SK-N-SH treated with all-trans-retinoic acid at 6 μM for 48 hours (cell line): ENCODE data around the gene CTDSP2.

Experiments
- ATAC-seq: fragments of 200-7000 bp; cut with Tn5 transposase; 3 replicates; pipeline ENCODE4 v1.9.1; 2020; ENCODE audit warnings: mild to moderate bottlenecking, moderate library complexity
- ARNTL ChIP-seq: fragments of 450-650 bp; formaldehyde crosslinking; IDR thresholded peaks from 2 replicates; pipeline ENCODE4 v1.5.0; 2020; ENCODE audit warnings: low read depth, mild to moderate bottlenecking, moderate library complexity, borderline replicate concordance
- BACH2 ChIP-seq: fragments of 250-450 bp; sonication (Bioruptor Pico); IDR thresholded peaks from 2 replicates; pipeline ENCODE4 v1.9.0; 2021; ENCODE audit warnings: mild to moderate bottlenecking, borderline replicate concordance
- CREB5 ChIP-seq: fragments of 250-450 bp; sonication (Bioruptor Pico); IDR thresholded peaks from 2 replicates; pipeline ENCODE4 v1.5.1; 2020; ENCODE audit warnings: low read depth, mild to moderate bottlenecking, moderate library complexity
- CSDC2 ChIP-seq: fragments of 250-450 bp; sonication (Bioruptor Pico); IDR thresholded peaks from 2 replicates; pipeline ENCODE4 v1.5.0; 2020; ENCODE audit warnings: mild to moderate bottlenecking, moderate library complexity
- CSRNP3 ChIP-seq: fragments of 250-450 bp; sonication (Bioruptor Pico); IDR thresholded peaks from 2 replicates; pipeline ENCODE4 v1.5.1; 2021; ENCODE audit warnings: mild to moderate bottlenecking, moderate library complexity
- ESRRG ChIP-seq: fragments of 250-450 bp; sonication (Bioruptor Pico); IDR thresholded peaks from 2 replicates; pipeline ENCODE4 v1.6.1; 2021; ENCODE audit warnings: mild to moderate bottlenecking
- GLIS3 ChIP-seq: fragments of 250-450 bp; sonication (Bioruptor Pico); IDR thresholded peaks from 2 replicates; pipeline ENCODE4 v1.5.0; 2020; ENCODE audit warnings: mild to moderate bottlenecking, moderate library complexity
- ISL1 ChIP-seq: fragments of 250-450 bp; sonication (Bioruptor Pico); IDR thresholded peaks from 2 replicates; pipeline ENCODE4 v2.1.2; 2022; ENCODE audit warnings: mild to moderate bottlenecking, moderate library complexity
- OSR1 ChIP-seq: fragments of 250-450 bp; sonication (Bioruptor Pico); IDR thresholded peaks from 2 replicates; pipeline ENCODE4 v1.8.0; 2022; ENCODE audit warnings: moderate library complexity, mild to moderate bottlenecking, inconsistent platforms
- PATZ1 ChIP-seq: fragments of 250-450 bp; sonication (Bioruptor Pico); IDR thresholded peaks from 2 replicates; pipeline ENCODE4 v1.8.0; 2020; ENCODE audit warnings: mild to moderate bottlenecking, moderate library complexity, borderline replicate concordance
- PPARA ChIP-seq: fragments of 250-450 bp; sonication (Bioruptor Pico); IDR thresholded peaks from 2 replicates; pipeline ENCODE4 v1.5.0; 2020; ENCODE audit warnings: mild to moderate bottlenecking, borderline replicate concordance
- SNAI2 ChIP-seq: fragments of 250-450 bp; sonication (Bioruptor Pico); IDR thresholded peaks from 2 replicates; pipeline ENCODE4 v1.5.0; 2020; ENCODE audit warnings: mild to moderate bottlenecking, moderate library complexity
- TCF4 ChIP-seq: fragments of 250-450 bp; sonication (Bioruptor Pico); IDR thresholded peaks from 2 replicates; pipeline ENCODE4 v1.8.0; 2021; ENCODE audit warnings: mild to moderate bottlenecking, moderate library complexity, borderline replicate concordance
- TOX ChIP-seq: fragments of 250-450 bp; sonication (Bioruptor Pico); IDR thresholded peaks from 2 replicates; pipeline ENCODE4 v1.8.0; 2021; ENCODE audit warnings: mild to moderate bottlenecking, moderate library complexity, borderline replicate concordance
- TSHZ2 ChIP-seq: fragments of 250-450 bp; sonication (Bioruptor Pico); IDR thresholded peaks from 2 replicates; pipeline ENCODE4 v1.5.0; 2020; ENCODE audit warnings: mild to moderate bottlenecking, moderate library complexity
- ZC3H10 ChIP-seq: fragments of 250-450 bp; sonication (Bioruptor Pico); IDR thresholded peaks from 2 replicates; pipeline ENCODE4 v1.5.1; 2021; ENCODE audit warnings: mild to moderate bottlenecking, moderate library complexity
- ZFP3 ChIP-seq: fragments of 250-450 bp; sonication (Bioruptor Pico); IDR thresholded peaks from 2 replicates; pipeline ENCODE4 v1.5.0; 2020; ENCODE audit warnings: mild to moderate bottlenecking, moderate library complexity
- ZFP30 ChIP-seq: fragments of 450-650 bp; formaldehyde crosslinking; IDR thresholded peaks from 2 replicates; pipeline ENCODE4 v1.5.0; 2022; ENCODE audit warnings: mild to moderate bottlenecking, moderate library complexity
- ZNF565 ChIP-seq: fragments of 450-650 bp; formaldehyde crosslinking; conservative IDR thresholded peaks from 2 replicates; pipeline ENCODE4 v1.5.0; 2020; ENCODE audit warnings: low read depth, mild to moderate bottlenecking, moderate library complexity
- ZNF70 ChIP-seq: fragments of 450-650 bp; formaldehyde crosslinking; IDR thresholded peaks from 2 replicates; pipeline ENCODE4 v1.5.0; 2020; ENCODE audit warnings: mild to moderate bottlenecking, moderate library complexity
- ZNF8 ChIP-seq: fragments of 450-650 bp; formaldehyde crosslinking; IDR thresholded peaks from 2 replicates; pipeline ENCODE4 v1.5.0; 2020; ENCODE audit warnings: mild to moderate bottlenecking, moderate library complexity

The CTDSP2 gene

GRCh38 chr12:57823131-57823907, 23.2 kb downstream of the CTDSP2 start:
- ATAC-seq: no peak

GRCh38 chr12:57822392-57823130, 24.0 kb downstream of the CTDSP2 start:
- ATAC-seq: no peak
- TF ChIP-seq CREB5 (CRISPR knock-in tag) (no peak), PATZ1 (CRISPR knock-in tag) (no peak), ZFP30 (CRISPR knock-in tag) (no peak), CSRNP3 (CRISPR knock-in tag) (no peak), CSDC2 (CRISPR knock-in tag) (no peak), TSHZ2 (CRISPR knock-in tag) (no peak), ZNF70 (CRISPR knock-in tag) (no peak), ESRRG (CRISPR knock-in tag) (no peak), ARNTL (CRISPR knock-in tag) (no peak), PPARA (CRISPR knock-in tag) (no peak), ISL1 (CRISPR knock-in tag) (no peak), ZC3H10 (CRISPR knock-in tag) (no peak), ZFP3 (CRISPR knock-in tag) (no peak), TCF4 (CRISPR knock-in tag) (no peak), ZNF8 (CRISPR knock-in tag) (no peak)

More at GRCh38 chr12:57823131-57823907, 23.2 kb downstream of the CTDSP2 start:
- no peak for TF ChIP-seq ISL1 (CRISPR knock-in tag)
- no peak for TF ChIP-seq ZFP30 (CRISPR knock-in tag)
- no peak for TF ChIP-seq SNAI2 (CRISPR knock-in tag)
- no peak for TF ChIP-seq ZFP3 (CRISPR knock-in tag)
- no peak for TF ChIP-seq ZNF8 (CRISPR knock-in tag)
- TF ChIP-seq ZC3H10 (CRISPR knock-in tag): no peak
- no peak for TF ChIP-seq ZNF565 (CRISPR knock-in tag)
- TF ChIP-seq GLIS3 (CRISPR knock-in tag): no peak
- no peak for TF ChIP-seq ARNTL (CRISPR knock-in tag)
- TF ChIP-seq OSR1 (CRISPR knock-in tag): no peak
- no peak for TF ChIP-seq TOX (CRISPR knock-in tag)
- no peak for TF ChIP-seq ESRRG (CRISPR knock-in tag)

- ATAC-seq: no peak
- no peak for TF ChIP-seq ZNF8 (CRISPR knock-in tag)
- no peak for TF ChIP-seq ZFP30 (CRISPR knock-in tag)
- TF ChIP-seq ARNTL (CRISPR knock-in tag): no peak
- no peak for TF ChIP-seq BACH2 (CRISPR knock-in tag)
- no peak for TF ChIP-seq CSDC2 (CRISPR knock-in tag)
- TF ChIP-seq CSRNP3 (CRISPR knock-in tag): no peak
- TF ChIP-seq ZNF565 (CRISPR knock-in tag): no peak
- TF ChIP-seq ZNF70 (CRISPR knock-in tag): no peak
- TF ChIP-seq ISL1 (CRISPR knock-in tag): no peak
- TF ChIP-seq PATZ1 (CRISPR knock-in tag): no peak
- no peak for TF ChIP-seq ESRRG (CRISPR knock-in tag)
- TF ChIP-seq CREB5 (CRISPR knock-in tag): no peak
These were observed 24.9 kb downstream of the CTDSP2 start for GRCh38 chr12:57821474-57822214.
